ENCODE results near the gene PIK3CA.

The PIK3CA gene

GRCh38 chr3:179156170-179156569 is 8.0 kb downstream of the PIK3CA start:
- no CpG with 5 or more reads among the region's 1 CpG for WGBS, 2 donors (ENCODE audit: extremely low coverage in 2 of 2, insufficient read length in 2 of 2, insufficient replicate concordance in 1 of 2)
- Histone ChIP-seq H3K4me1 (ENCODE audit: control insufficient read depth in 2 of 2, insufficient read depth in 1 of 2, low read depth in 1 of 2, low read length in 2 of 2) (peaks cover 0 to 3% of the 10 kb centered on the region in 2 donors), H2BK15ac (ENCODE audit: low read length) (no peak overlapping the region), H3K9ac (ENCODE audit: low read depth, low read length, poor library complexity) (no peak overlapping the region), H3K18ac (ENCODE audit: low read length) (no peak overlapping the region), H4K8ac (ENCODE audit: low read depth, low read length) (no peak overlapping the region), H3K9me3 (replicated peaks in 1 of 2; ENCODE audit: control insufficient read depth in 2 of 2, insufficient read depth in 1 of 2, low read depth in 1 of 2, low read length in 2 of 2) (peaks cover 0 to 3% of the 10 kb centered on the region in 2 donors), H2BK12ac (ENCODE audit: low read length) (no peak overlapping the region), H2BK120ac (ENCODE audit: low read depth, low read length) (no peak overlapping the region), H3K4me3 (ENCODE audit: low read length in 2 of 2) (no peak overlapping the region), H3K36me3 (replicated peaks in 1 of 2; ENCODE audit: control insufficient read depth in 2 of 2, insufficient read depth in 2 of 2, low read length in 2 of 2) (no peaks in the 10 kb centered on the region), H3K27ac (replicated peaks; ENCODE audit: low read length) (no peak overlapping the region), H3K4ac (ENCODE audit: low read length) (no peak overlapping the region), H3K14ac (ENCODE audit: low read length) (no peak overlapping the region), H3K27me3 (ENCODE audit: control insufficient read depth in 3 of 3, insufficient read depth in 3 of 3, low read depth in 1 of 3, low read length in 3 of 3) (no peaks in the 10 kb centered on the region), H2BK5ac (ENCODE audit: low read length) (no peak overlapping the region), H3K79me1 (ENCODE audit: low read depth, low read length) (peaks cover 2% of the 10 kb centered on the region), H3K4me2 (ENCODE audit: insufficient read depth, low read length, poor library complexity, severe bottlenecking) (no peak overlapping the region), H2AK5ac (ENCODE audit: low read depth, low read length) (no peak overlapping the region), H3K23ac (ENCODE audit: low read depth, low read length, poor library complexity) (no peak overlapping the region), H4K91ac (ENCODE audit: low read depth, low read length, poor library complexity) (no peak overlapping the region), H2AFZ (ENCODE audit: low read length) (no peak overlapping the region)
- no peak for DNase-seq (ENCODE audit: low spot score)

DNA sequence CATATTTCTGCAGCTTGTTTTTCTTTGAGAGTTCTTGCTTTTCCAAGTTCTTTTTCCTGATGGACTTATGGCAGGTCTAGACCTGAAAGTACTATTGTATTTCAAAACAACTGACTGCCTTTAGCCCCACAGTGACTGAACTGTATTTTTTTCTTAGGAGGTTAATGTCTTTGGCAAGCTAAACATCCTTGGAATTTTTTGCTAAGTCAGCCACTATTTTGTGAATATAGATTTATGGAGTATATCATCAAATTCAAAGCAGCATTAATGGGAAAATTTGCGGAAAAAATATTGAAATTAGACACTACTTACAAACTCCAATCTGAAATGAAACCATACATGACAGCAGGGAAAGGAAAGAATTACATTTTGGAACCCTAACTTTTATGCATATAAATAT is 8.6 kb downstream of the PIK3CA start:
- no peak for DNase-seq (ENCODE audit: low spot score)
- H2BK15ac ChIP-seq (ENCODE audit: low read length) = no peak overlapping the region
- H3K18ac ChIP-seq (ENCODE audit: low read length) = no peak overlapping the region
- H2AK5ac ChIP-seq (ENCODE audit: low read depth, low read length) = no peak overlapping the region
- no peak overlapping the region for H2BK120ac ChIP-seq (ENCODE audit: low read depth, low read length)
- peaks cover 0 to 3% of the 10 kb centered on the region in 2 donors for H3K9me3 ChIP-seq (replicated peaks in 1 of 2; ENCODE audit: control insufficient read depth in 2 of 2, insufficient read depth in 1 of 2, low read depth in 1 of 2, low read length in 2 of 2)
- no peak overlapping the region for H2AFZ ChIP-seq (ENCODE audit: low read length)
- H3K36me3 ChIP-seq (replicated peaks in 1 of 2; ENCODE audit: control insufficient read depth in 2 of 2, insufficient read depth in 2 of 2, low read length in 2 of 2) = no peaks in the 10 kb centered on the region
- H3K27me3 ChIP-seq (ENCODE audit: control insufficient read depth in 3 of 3, insufficient read depth in 3 of 3, low read depth in 1 of 3, low read length in 3 of 3) = no peaks in the 10 kb centered on the region
- no CpG with 5 or more reads among the region's 1 CpG for whole genome bisulfite sequencing, 2 donors (ENCODE audit: extremely low coverage in 2 of 2, insufficient read length in 2 of 2, insufficient replicate concordance in 1 of 2)
- no peak overlapping the region for H4K8ac ChIP-seq (ENCODE audit: low read depth, low read length)
- no peak overlapping the region for H3K4me3 ChIP-seq (ENCODE audit: low read length in 2 of 2)
- H3K79me1 ChIP-seq (ENCODE audit: low read depth, low read length) = peaks cover 2% of the 10 kb centered on the region
- no peak overlapping the region for H2BK12ac ChIP-seq (ENCODE audit: low read length)
- peaks cover 0 to 3% of the 10 kb centered on the region in 2 donors for H3K4me1 ChIP-seq (ENCODE audit: control insufficient read depth in 2 of 2, insufficient read depth in 1 of 2, low read depth in 1 of 2, low read length in 2 of 2)
- H3K27ac ChIP-seq (replicated peaks; ENCODE audit: low read length) = no peak overlapping the region
- H3K23ac ChIP-seq (ENCODE audit: low read depth, low read length, poor library complexity) = no peak overlapping the region
- H3K14ac ChIP-seq (ENCODE audit: low read length) = no peak overlapping the region
- no peak overlapping the region for H3K9ac ChIP-seq (ENCODE audit: low read depth, low read length, poor library complexity)
- H2BK5ac ChIP-seq (ENCODE audit: low read length) = no peak overlapping the region
- H4K91ac ChIP-seq (ENCODE audit: low read depth, low read length, poor library complexity) = no peak overlapping the region
- no peak overlapping the region for H3K4ac ChIP-seq (ENCODE audit: low read length)
- H3K4me2 ChIP-seq (ENCODE audit: insufficient read depth, low read length, poor library complexity, severe bottlenecking) = no peak overlapping the region

- Histone ChIP-seq H2BK12ac (ENCODE audit: low read length) (no peak overlapping the region), H3K9me3 (replicated peaks in 1 of 2; ENCODE audit: control insufficient read depth in 2 of 2, insufficient read depth in 1 of 2, low read depth in 1 of 2, low read length in 2 of 2) (peaks cover 0 to 3% of the 10 kb centered on the region in 2 donors), H2AK5ac (ENCODE audit: low read depth, low read length) (no peak overlapping the region), H3K14ac (ENCODE audit: low read length) (no peak overlapping the region), H2BK5ac (ENCODE audit: low read length) (no peak overlapping the region), H3K4me3 (ENCODE audit: low read length in 2 of 2) (no peak overlapping the region), H3K36me3 (replicated peaks in 1 of 2; ENCODE audit: control insufficient read depth in 2 of 2, insufficient read depth in 2 of 2, low read length in 2 of 2) (no peaks in the 10 kb centered on the region), H3K4ac (ENCODE audit: low read length) (no peak overlapping the region), H2BK15ac (ENCODE audit: low read length) (no peak overlapping the region), H3K18ac (ENCODE audit: low read length) (no peak overlapping the region), H2BK120ac (ENCODE audit: low read depth, low read length) (no peak overlapping the region), H3K4me1 (ENCODE audit: control insufficient read depth in 2 of 2, insufficient read depth in 1 of 2, low read depth in 1 of 2, low read length in 2 of 2) (peaks cover 0 to 3% of the 10 kb centered on the region in 2 donors), H3K9ac (ENCODE audit: low read depth, low read length, poor library complexity) (no peak overlapping the region), H3K4me2 (ENCODE audit: insufficient read depth, low read length, poor library complexity, severe bottlenecking) (no peak overlapping the region), H4K91ac (ENCODE audit: low read depth, low read length, poor library complexity) (no peak overlapping the region), H3K79me1 (ENCODE audit: low read depth, low read length) (peaks cover 2% of the 10 kb centered on the region), H3K23ac (ENCODE audit: low read depth, low read length, poor library complexity) (no peak overlapping the region), H3K27ac (replicated peaks; ENCODE audit: low read length) (no peak overlapping the region), H3K27me3 (ENCODE audit: control insufficient read depth in 3 of 3, insufficient read depth in 3 of 3, low read depth in 1 of 3, low read length in 3 of 3) (no peaks in the 10 kb centered on the region), H2AFZ (ENCODE audit: low read length) (no peak overlapping the region), H4K8ac (ENCODE audit: low read depth, low read length) (no peak overlapping the region)
- no CpG with 5 or more reads among the region's 6 CpGs for WGBS, 2 donors (ENCODE audit: extremely low coverage in 2 of 2, insufficient read length in 2 of 2, insufficient replicate concordance in 1 of 2)
- DNase-seq (ENCODE audit: low spot score) = no peak
These were observed 10.3 kb downstream of the PIK3CA start for GRCh38 chr3:179158336-179159039.

DNA sequence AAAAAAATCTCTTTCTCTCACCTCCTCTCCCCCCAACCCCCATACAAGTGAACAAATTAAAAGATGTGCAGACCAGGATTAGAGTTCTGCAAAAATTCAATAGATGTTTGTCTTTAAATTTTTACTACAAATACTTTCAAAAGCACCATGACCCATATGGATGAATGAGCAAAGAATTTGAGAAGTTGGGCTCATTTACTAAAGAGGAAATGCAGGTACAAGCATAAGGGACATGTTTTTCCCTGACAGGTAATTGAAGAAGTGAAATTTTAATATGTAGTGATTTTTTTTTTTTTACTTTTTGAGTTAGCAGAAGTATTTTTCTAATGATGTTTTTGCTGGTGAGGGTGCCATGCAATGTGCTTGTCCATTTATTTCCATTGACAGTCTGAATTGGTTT is 15.3 kb downstream of the PIK3CA start:
- H2BK5ac ChIP-seq (ENCODE audit: low read length) = no peak overlapping the region
- H4K91ac ChIP-seq (ENCODE audit: low read depth, low read length, poor library complexity) = no peak overlapping the region
- no peak for DNase-seq (ENCODE audit: low spot score)
- no peak overlapping the region for H3K4me3 ChIP-seq (ENCODE audit: low read length in 2 of 2)
- H3K18ac ChIP-seq (ENCODE audit: low read length) = no peak overlapping the region
- H3K4ac ChIP-seq (ENCODE audit: low read length) = no peak overlapping the region
- H3K27me3 ChIP-seq (ENCODE audit: control insufficient read depth in 3 of 3, insufficient read depth in 3 of 3, low read depth in 1 of 3, low read length in 3 of 3) = no peaks in the 10 kb centered on the region
- H3K14ac ChIP-seq (ENCODE audit: low read length) = no peak overlapping the region
- H2AFZ ChIP-seq (ENCODE audit: low read length) = no peak overlapping the region
- no peaks in the 10 kb centered on the region for H3K36me3 ChIP-seq (replicated peaks in 1 of 2; ENCODE audit: control insufficient read depth in 2 of 2, insufficient read depth in 2 of 2, low read length in 2 of 2)
- no peak overlapping the region for H2AK5ac ChIP-seq (ENCODE audit: low read depth, low read length)
- H4K8ac ChIP-seq (ENCODE audit: low read depth, low read length) = no peak overlapping the region
- no peak overlapping the region for H2BK12ac ChIP-seq (ENCODE audit: low read length)
- no peaks in the 10 kb centered on the region for H3K9me3 ChIP-seq (replicated peaks in 1 of 2; ENCODE audit: control insufficient read depth in 2 of 2, insufficient read depth in 1 of 2, low read depth in 1 of 2, low read length in 2 of 2)
- H2BK120ac ChIP-seq (ENCODE audit: low read depth, low read length) = no peak overlapping the region
- no peaks in the 10 kb centered on the region for H3K79me1 ChIP-seq (ENCODE audit: low read depth, low read length)
- H3K27ac ChIP-seq (replicated peaks; ENCODE audit: low read length) = no peak overlapping the region
- H3K4me1 ChIP-seq (ENCODE audit: control insufficient read depth in 2 of 2, insufficient read depth in 1 of 2, low read depth in 1 of 2, low read length in 2 of 2) = no peaks in the 10 kb centered on the region
- no peak overlapping the region for H2BK15ac ChIP-seq (ENCODE audit: low read length)
- no peak overlapping the region for H3K23ac ChIP-seq (ENCODE audit: low read depth, low read length, poor library complexity)
- H3K9ac ChIP-seq (ENCODE audit: low read depth, low read length, poor library complexity) = no peak overlapping the region
- H3K4me2 ChIP-seq (ENCODE audit: insufficient read depth, low read length, poor library complexity, severe bottlenecking) = no peak overlapping the region

Data from neuronal stem cell (in vitro differentiated cells).